Stimulated activated CD4-positive, alpha-beta T cell treated with anti-CD3 and anti-CD28 coated beads, Interleukin-12 subunit alpha, Interleukin-12 subunit beta, amount 100 ng/mL, for 24 hours (primary cell): ENCODE data around the gene TMEM175.

Experiments used
- DNase-seq, 2 experiments: peaks; one replicate each; pipeline ENCODE4 v3.0.0-alpha.2; 2020; ENCODE audit warnings: low read depth in 2 of 2

TMEM175 gene, protein sequence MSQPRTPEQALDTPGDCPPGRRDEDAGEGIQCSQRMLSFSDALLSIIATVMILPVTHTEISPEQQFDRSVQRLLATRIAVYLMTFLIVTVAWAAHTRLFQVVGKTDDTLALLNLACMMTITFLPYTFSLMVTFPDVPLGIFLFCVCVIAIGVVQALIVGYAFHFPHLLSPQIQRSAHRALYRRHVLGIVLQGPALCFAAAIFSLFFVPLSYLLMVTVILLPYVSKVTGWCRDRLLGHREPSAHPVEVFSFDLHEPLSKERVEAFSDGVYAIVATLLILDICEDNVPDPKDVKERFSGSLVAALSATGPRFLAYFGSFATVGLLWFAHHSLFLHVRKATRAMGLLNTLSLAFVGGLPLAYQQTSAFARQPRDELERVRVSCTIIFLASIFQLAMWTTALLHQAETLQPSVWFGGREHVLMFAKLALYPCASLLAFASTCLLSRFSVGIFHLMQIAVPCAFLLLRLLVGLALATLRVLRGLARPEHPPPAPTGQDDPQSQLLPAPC

DNA sequence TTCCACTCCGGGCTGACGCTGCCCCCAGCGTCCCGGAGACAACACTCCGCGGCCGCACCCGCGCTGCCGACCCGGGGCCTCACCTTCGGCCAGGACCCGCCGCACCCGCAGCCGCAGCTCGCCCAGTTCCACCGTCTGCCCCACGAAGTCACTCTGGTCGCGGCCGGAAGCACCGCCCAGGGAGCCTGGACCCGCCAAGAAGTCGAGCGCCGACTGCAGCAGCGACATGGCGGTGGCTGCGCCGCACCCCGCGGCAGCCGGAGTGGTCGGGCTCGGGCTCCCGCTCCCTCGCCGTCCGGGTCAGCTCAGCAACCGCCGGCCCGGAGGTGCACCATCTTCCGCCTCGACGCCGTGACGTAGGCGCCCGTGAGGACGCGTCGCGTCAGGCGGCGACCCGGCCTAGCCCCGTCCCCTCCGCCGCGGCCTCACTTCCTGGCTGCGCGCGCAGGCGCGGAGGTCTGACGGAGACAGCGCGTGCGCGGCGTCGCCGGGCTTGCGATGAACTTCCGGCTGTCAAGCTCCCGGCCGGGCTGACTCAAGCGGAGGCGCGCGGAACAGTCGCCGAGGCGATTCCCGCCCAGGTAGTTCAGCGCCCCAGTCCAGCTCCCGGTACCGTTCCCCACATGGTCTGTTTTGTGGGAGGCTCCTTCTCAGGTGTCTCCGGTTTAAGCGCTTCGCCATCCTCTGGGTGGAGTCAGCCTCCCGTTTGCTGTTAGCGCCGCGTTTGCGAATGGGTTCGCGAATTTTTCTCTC lies at the start of gene TMEM175, which contains the start of gene GAK:
Gene TMEM175 (plus strand): TSS at position 501 of the 753 bp plus-strand sequence. CDS start 15,280 bp downstream, outside the sequence.
Gene GAK (minus strand): TSS at position 357 of the 753 bp plus-strand sequence. CDS start 129 bp downstream, at position 228.
- DNase-seq: peak; percentile 91

- DNase-seq: no peak
These were observed 49.6 kb upstream of the TMEM175 start for GRCh38 chr4:882646-883045.

- no peak for DNase-seq
These were observed 48.7 kb upstream of the TMEM175 start for GRCh38 chr4:883377-884095.

DNA sequence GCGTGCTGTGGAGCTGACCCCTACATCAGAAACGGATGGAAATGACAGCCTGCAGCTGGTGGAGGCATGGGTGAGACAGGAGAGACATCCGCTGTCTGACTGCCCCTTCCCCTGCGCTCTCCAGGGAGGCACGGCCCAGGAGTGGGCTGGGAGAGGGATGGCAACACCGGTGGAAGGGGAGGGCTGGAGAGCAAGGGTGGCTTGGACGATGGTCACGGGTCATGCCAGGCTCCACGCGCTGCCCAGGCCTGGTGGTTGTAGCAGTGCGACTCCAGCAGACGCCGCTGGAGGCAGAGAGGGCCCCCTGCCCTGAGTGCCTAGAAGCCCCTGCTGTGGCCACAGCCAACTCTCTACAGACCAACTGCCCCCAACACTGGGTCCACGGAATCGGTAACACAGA lies 48.0 kb upstream of the TMEM175 start:
- DNase-seq: no peak

- no peak for DNase-seq
These were observed 47.4 kb upstream of the TMEM175 start for GRCh38 chr4:884896-885295.

DNA sequence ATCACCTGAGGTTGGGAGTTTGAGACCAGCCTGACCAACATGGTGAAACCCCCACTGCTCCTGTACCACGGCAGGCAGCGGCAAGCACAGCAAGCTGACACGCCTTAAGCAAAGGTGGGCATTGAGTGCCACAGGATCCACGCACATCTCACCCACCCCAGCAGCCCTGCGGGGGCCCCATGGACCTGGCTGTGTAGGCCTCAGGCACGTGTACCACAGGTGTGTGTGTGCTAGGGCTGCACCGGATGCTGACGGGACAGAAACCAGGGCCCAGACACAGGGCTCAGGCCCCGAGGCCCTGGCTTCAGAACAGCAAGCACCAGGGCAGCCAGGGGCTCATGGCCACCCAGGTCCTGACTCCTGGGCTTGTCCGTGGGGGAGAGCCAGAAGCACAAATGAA lies 46.9 kb upstream of the TMEM175 start:
- DNase-seq: no peak

DNA sequence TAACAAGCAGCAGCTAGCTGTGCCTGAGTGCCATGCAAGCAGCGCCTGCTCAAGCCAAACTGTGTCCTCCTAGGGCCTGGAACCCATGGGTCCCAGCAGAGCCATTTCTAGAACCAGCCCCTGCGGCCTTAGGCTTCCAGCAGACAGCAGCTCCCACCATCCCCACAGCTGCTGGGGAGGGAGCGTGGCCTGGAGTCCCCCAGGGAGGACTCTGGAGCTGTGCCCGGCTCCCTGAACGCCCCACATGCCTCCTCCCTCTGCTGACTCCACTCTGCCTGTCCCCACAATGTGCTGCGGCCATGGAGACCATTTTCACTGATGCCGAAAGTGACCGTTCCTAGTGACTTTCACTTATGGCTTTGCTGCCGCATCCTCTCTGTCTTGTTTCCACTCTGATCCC lies 46.0 kb upstream of the TMEM175 start:
- DNase-seq: no peak

- DNase-seq: no peak
These were observed 45.1 kb upstream of the TMEM175 start for GRCh38 chr4:887034-887763.

DNA sequence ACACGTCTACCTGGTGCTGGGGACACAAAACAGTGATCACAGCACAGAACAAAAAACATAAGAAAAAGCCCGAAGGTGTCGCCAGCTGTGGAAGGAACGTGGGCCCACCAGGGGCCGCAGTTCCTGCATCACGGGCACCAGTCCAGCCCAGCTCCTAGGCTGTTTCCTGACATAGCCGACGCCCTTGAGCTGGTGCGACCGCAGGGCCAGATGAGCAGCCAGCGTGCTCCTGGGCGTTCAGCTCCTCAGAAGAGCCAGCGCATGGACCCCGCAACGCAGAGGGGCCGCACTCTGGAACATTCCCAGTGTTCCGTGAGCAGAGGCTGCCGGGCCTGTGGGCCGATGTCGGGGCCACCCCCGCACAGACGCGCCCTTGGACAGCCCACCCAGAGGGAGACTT lies 44.2 kb upstream of the TMEM175 start:
- no peak for DNase-seq

GRCh38 chr4:889516-889915 lies 42.7 kb upstream of the TMEM175 start:
- no peak for DNase-seq

- no peak for DNase-seq
These were observed 42.1 kb upstream of the TMEM175 start for GRCh38 chr4:890036-890695.

GRCh38 chr4:891747-892146 lies 40.5 kb upstream of the TMEM175 start:
- DNase-seq: no peak

GRCh38 chr4:892780-893179 lies 39.5 kb upstream of the TMEM175 start:
- no peak for DNase-seq

GRCh38 chr4:893276-893994 lies 38.8 kb upstream of the TMEM175 start:
- no peak for DNase-seq

DNA sequence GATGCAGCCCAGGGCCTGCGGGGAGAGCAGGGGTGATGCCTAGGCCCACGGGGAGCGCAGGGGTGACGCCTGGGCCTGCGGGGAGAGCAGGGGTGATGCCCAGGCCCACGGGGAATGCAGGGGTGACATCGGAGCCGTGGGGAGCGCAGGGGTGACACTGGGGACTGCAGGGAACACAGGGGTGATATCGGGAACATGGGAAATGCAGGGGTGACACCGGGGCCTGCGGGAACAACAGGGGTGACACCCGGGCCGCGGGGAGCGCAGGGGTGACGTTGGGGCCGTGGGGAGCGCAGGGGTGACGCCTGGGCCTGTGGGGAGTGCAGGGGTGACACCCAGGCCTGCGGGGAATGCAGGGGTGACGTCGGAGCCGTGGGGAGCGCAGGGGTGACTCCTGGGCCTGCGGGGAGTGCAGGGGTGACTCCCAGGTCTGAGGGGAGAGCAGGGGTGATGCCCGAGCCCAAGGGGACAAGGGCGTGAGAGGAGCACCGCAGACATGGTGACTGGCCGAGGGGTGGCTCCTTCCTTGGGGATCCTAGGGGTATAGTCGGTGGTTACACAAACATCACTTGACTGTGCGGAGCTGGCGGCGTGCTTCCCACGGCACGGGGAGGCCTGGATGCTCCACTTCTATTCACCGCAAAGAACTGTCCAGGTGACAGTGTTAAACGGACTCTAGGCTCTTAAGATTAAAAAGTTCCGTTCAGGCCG lies 38.1 kb upstream of the TMEM175 start:
- no peak for DNase-seq

GRCh38 chr4:895596-895995 lies 36.7 kb upstream of the TMEM175 start:
- DNase-seq: no peak

DNA sequence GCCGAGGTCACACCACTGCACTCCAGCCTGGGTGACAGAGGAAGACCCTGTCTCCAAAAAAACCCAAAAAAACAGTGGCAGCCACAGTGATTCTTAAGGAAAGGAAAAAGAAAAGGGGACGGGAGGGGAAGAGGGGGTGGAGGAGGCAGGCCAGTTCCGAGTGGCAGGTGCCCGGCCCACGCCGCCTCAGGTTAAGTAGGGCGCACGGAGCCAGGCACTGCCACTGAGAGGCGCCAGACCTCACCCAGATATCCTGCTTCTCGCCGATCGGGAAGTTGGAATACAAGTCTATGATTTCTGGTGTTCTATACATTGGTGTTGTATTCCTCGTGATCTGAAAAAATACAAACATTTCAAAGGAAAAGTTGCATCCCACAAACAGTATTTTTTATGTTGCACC lies 36.0 kb upstream of the TMEM175 start:
- no peak for DNase-seq

GRCh38 chr4:896630-897029 lies 35.6 kb upstream of the TMEM175 start:
- no peak for DNase-seq

- no peak for DNase-seq
These were observed 34.1 kb upstream of the TMEM175 start for GRCh38 chr4:898123-898522.
